HepG2 (cell line): Measurements from ENCODE around the gene STUB1. TPM values are rescaled to one million over a fixed set of nuclear protein-coding genes. Genes with fewer than 3 reads are reported as not detected.

Source experiments
- ATAC-seq: fragments of 200-7000 bp; cut with Tn5 transposase; 3 replicates; pipeline ENCODE4 v1.9.1; 2020; ENCODE audit warnings: mild to moderate bottlenecking, moderate library complexity
- BruUV-seq: library from RNA; stranded (reverse); fragments of 400-500 nt; replicated peaks from 2 replicates; lab custom pipeline; 2021; lab: Mats Ljungman, UMichigan
- CTCF ChIA-PET: fragments of 300-600 bp; formaldehyde crosslinking; extraction: SDS; loops from one replicate; lab custom pipeline; 2021; ENCODE audit warnings: low total read pairs, inconsistent platforms, low intra/inter-chr PET ratio; lab: Yijun Ruan, JAX
- POLR2A ChIA-PET: fragments of 350-600 bp; sonication (Branson Sonifier 250); formaldehyde crosslinking; loops from one replicate; lab custom pipeline; 2020; ENCODE audit warnings: antibody characterized with exemption, inconsistent platforms; lab: Yijun Ruan, JAX
- DNase-seq: peaks from one replicate; pipeline ENCODE4 v3.0.0-alpha.2; 2015; ENCODE audit warnings: low spot score
- FAIRE-seq: peaks from 3 replicates; lab custom pipeline; 2011; peaks lifted over from hg19 to GRCh38; lab: Jason Lieb, UNC
- H2AFZ ChIP-seq: one replicate; pipeline ENCODE4 v1.6.1; 2011; ENCODE audit warnings: low read length, inconsistent platforms
- H3K27ac ChIP-seq: fragments of 300-600 bp; 3 replicates; pipeline ENCODE4 v1.8.0; 2011; ENCODE audit warnings: mixed run types, mild to moderate bottlenecking, mixed read lengths, low read length, inconsistent platforms; ENCODE audit not compliant: insufficient read depth; ENCODE audit errors: extremely low read length
- H3K27me3 ChIP-seq, 2 experiments: fragments of 200-600 bp in 1 of 2; 2 replicates in 1 of 2; 3 replicates in 1 of 2; pipeline versions ENCODE4 v1.6.0 to v1.8.0; 2011; ENCODE audit warnings: low read length in 2 of 2, mild to moderate bottlenecking in 2 of 2, moderate library complexity in 2 of 2, inconsistent platforms in 1 of 2; ENCODE audit not compliant: insufficient read depth in 2 of 2, control insufficient read depth in 1 of 2
- H3K36me3 ChIP-seq, 2 experiments: fragments of 200-600 bp in 1 of 2; replicated peaks in 1 of 2; 2 replicates in 1 of 2; 3 replicates in 1 of 2; pipeline versions ENCODE4 v1.5.1 to v1.8.0; 2011; ENCODE audit warnings: low read length in 2 of 2, inconsistent platforms in 1 of 2; ENCODE audit not compliant: insufficient read depth in 2 of 2, control insufficient read depth in 1 of 2
- H3K4me1 ChIP-seq: 2 replicates; pipeline ENCODE4 v1.5.1; 2012; ENCODE audit warnings: low read length, inconsistent platforms; ENCODE audit not compliant: insufficient read depth
- H3K4me2 ChIP-seq: 2 replicates; pipeline ENCODE4 v1.6.0; 2011; ENCODE audit warnings: low read depth, low read length, inconsistent platforms
- H3K4me3 ChIP-seq, 3 experiments: fragments of 200-600 bp in 1 of 3; sonication (generic), shearing (Covaris generic) in 1 of 3; replicated peaks in 1 of 3; 2 replicates each; pipeline ENCODE4 v1.5.1; 2011 to 2016; ENCODE audit warnings: low read length in 3 of 3, inconsistent platforms in 2 of 3, low read depth in 2 of 3, mild to moderate bottlenecking in 2 of 3, control low read depth in 1 of 3, mixed read lengths in 1 of 3; ENCODE audit not compliant: insufficient read depth in 1 of 3
- H3K79me2 ChIP-seq: one replicate; pipeline ENCODE4 v1.6.1; 2011; ENCODE audit warnings: low read length, inconsistent platforms; ENCODE audit not compliant: insufficient read depth
- H3K9ac ChIP-seq: 2 replicates; pipeline ENCODE4 v1.6.0; 2011; ENCODE audit warnings: mild to moderate bottlenecking, low read depth, low read length, inconsistent platforms; ENCODE audit not compliant: insufficient read depth
- H3K9me3 ChIP-seq: 2 replicates; pipeline ENCODE4 v1.5.1; 2012; ENCODE audit warnings: mild to moderate bottlenecking, low read length
- H4K20me1 ChIP-seq: 2 replicates; pipeline ENCODE4 v1.6.0; 2011; ENCODE audit warnings: inconsistent platforms, mild to moderate bottlenecking, low read length, moderate library complexity; ENCODE audit not compliant: insufficient read depth
- GATA4 ChIP-seq: sonication (generic); IDR thresholded peaks from 2 replicates; pipeline ENCODE4 v1.6.1; 2016; ENCODE audit warnings: antibody characterized with exemption, low read depth, borderline replicate concordance
- NPAS2 ChIP-seq: sonication (generic); formaldehyde crosslinking; IDR thresholded peaks from 2 replicates; pipeline ENCODE4 v1.8.0; 2022; ENCODE audit warnings: mild to moderate bottlenecking, missing genetic modification reagents, borderline replicate concordance
- STAT5B ChIP-seq: sonication (generic); formaldehyde crosslinking; IDR thresholded peaks from 2 replicates; pipeline ENCODE4 v1.4.0; 2020; ENCODE audit warnings: missing genetic modification reagents
- ZNF333 ChIP-seq: sonication (generic); formaldehyde crosslinking; IDR thresholded peaks from 2 replicates; pipeline ENCODE4 v1.4.0; 2020; ENCODE audit warnings: mild to moderate bottlenecking, missing genetic modification reagents, borderline replicate concordance
- ZNF629 ChIP-seq: sonication (generic); formaldehyde crosslinking; conservative IDR thresholded peaks from 2 replicates; pipeline ENCODE4 v1.5.0; 2020; ENCODE audit warnings: missing genetic modification reagents
- WGBS: methylation state at CpG from one replicate; pipeline ENCODE4 v1.1.6; 2017; ENCODE audit warnings: low lambda C conversion rate; 5-methylcytosine and 5-hydroxymethylcytosine counted together
- in situ Hi-C: cut with HindIII; loops from 2 replicates; pipeline ENCODE4 v1.10.0; 2017; ENCODE audit warnings: low pct_unique_long_range_greater_than_20kb; ENCODE audit not compliant: extremely low pct_ligation_motif_present
- intact Hi-C: fragments of 100-400 bp; cut with micrococcal nuclease; formaldehyde crosslinking; loops from one replicate; pipeline ENCODE4 v1.10.0; 2022; ENCODE audit not compliant: unreplicated experiment
- polyA plus RNA-seq, 8 experiments: library from polyadenylated mRNA; depleted of rRNA in 3 of 8; stranded (reverse) in 7 of 8; unstranded in 1 of 8; fragments of >200 nt; fragmentation: Illumina TruSeq in 4 of 8; extraction: Trizol in 4 of 8; gene quantifications; 2 replicates each; pipeline versions ENCODE4 v1.2.1 to v1.2.3, GENCODE V29; 2011 to 2016; ENCODE audit warnings: low read depth in 4 of 8, missing spikeins in 1 of 8, mixed read lengths in 1 of 8; ENCODE audit not compliant: insufficient read depth in 1 of 8
- total RNA-seq, 5 experiments: library from RNA; depleted of rRNA; stranded (reverse); fragments of >200 nt; fragmentation: Illumina TruSeq; extraction: Trizol; gene quantifications; 2 replicates each; pipeline ENCODE4 v1.2.3, GENCODE V29; 2016; ENCODE audit warnings: low read depth in 1 of 5
- TF ChIP-seq, protein P1 (sequence below): sonication (generic); formaldehyde crosslinking; IDR thresholded peaks from 2 replicates; pipeline ENCODE4 v1.5.1; 2020; ENCODE audit warnings: mild to moderate bottlenecking, missing genetic modification reagents, moderate library complexity

Gene STUB1
- total and polyA plus RNA-seq, 2 of the 13 experiments (the other 11 are each of a cell fraction or from before 2014, with no cell fraction given), result 52.9 to 78.2 TPM

DNA sequence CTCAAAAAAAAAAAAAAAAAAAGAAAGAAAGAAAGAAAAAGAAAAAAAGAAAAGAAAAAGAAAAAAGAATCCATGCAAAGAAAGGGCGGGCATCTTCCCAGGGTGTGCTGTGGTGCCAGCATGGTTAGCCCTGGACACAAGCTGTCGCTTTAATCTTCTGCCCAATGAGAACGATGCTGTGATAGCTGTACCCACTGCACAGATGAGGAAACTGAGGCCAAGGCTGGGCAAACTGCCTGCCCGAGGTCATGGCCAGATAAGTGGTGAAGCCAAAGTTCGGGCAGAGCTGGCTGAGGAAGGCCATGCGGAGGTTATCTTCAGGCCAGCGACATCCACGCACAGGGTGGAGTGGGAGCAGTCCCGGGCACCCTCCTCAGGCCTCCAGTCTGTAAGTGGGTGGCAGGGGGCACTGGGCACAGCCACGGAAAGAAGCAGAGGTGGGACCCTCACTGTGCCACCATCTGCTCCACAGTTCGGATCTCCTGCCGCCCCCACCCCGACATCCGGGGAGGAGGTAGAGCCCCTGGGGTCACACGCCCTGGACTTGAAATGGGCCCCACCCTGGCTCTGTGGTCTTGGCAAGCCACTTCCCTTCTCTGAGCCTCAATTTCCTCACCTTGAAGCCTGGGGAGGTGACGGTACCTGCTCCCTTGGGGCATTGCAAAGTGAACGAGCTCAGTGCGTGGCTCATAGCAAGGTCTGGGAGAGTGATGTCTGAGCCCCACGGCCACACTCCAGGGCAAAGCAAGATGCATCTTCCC lies 18.9 kb downstream of the STUB1 start:
- Histone ChIP-seq H3K79me2 (no peaks in the 10 kb centered on the region), H4K20me1 (peaks cover 3% of the 10 kb centered on the region; the same call in 1 of the 2 replicates), H3K4me1 (peaks cover 7% of the 10 kb centered on the region), H3K4me2 (no peak overlapping the region), H3K9me3 (no peaks in the 10 kb centered on the region), H3K27ac (no peak overlapping the region), H3K27me3 (peaks cover 27 to 69% of the 10 kb centered on the region in 2 experiments), H3K9ac (no peak overlapping the region), H3K4me3 (no peak overlapping the region), H2AFZ (no peak overlapping the region), H3K36me3 (no peaks in the 10 kb centered on the region)
- TF ChIP-seq NPAS2 (CRISPR knock-in tag), result no peak
- TF ChIP-seq STAT5B (CRISPR knock-in tag), result no peak
- TF ChIP-seq ZNF629 (CRISPR knock-in tag), result peak; percentile 85
- no peak for TF ChIP-seq GATA4
- TF ChIP-seq, protein P1, sequence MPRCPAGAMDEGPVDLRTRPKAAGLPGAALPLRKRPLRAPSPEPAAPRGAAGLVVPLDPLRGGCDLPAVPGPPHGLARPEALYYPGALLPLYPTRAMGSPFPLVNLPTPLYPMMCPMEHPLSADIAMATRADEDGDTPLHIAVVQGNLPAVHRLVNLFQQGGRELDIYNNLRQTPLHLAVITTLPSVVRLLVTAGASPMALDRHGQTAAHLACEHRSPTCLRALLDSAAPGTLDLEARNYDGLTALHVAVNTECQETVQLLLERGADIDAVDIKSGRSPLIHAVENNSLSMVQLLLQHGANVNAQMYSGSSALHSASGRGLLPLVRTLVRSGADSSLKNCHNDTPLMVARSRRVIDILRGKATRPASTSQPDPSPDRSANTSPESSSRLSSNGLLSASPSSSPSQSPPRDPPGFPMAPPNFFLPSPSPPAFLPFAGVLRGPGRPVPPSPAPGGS (CRISPR knock-in tag), result no peak
- no peak for TF ChIP-seq ZNF333 (CRISPR knock-in tag)
- no TSS peak for BruUV-seq
- intact Hi-C loops, result no loop called here
- WGBS, result 19% methylated on average over 3 of the region's 19 CpGs
- FAIRE-seq (no peak), ATAC-seq (no peak), DNase-seq (no peak)
- ChIA-PET CTCF (no interaction called here), POLR2A (no interaction called here)
- in situ Hi-C loops, result no loop called here
